ENCODE data around the gene CRHR2. TPM values are rescaled to one million over a fixed set of nuclear protein-coding genes. Genes with fewer than 3 reads are reported as not detected.

CRHR2 gene
- total and polyA plus RNA-seq, 2 of the 13 experiments (the other 11 are each of a cell fraction or from before 2014, with no cell fraction given): not detected

DNA sequence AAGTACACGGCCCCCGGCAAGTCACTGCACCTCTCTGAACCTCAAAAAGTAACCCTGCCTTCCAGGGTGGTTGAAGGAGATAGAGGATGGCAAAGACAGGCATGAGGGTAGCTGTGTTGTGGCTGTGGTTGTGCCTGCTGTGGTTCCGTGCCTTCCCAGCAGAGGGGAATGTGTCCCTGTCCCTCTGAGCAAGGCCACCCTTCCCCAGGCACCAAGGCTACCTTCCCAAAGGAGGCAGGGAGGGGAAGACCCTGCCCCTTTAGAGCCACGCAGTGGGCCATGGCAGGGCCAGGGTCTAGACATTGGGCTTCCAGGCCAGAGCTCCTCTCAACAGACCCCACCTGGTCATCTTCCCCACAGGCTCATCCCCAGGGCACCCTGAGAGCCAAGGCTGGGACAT, 18.8 kb downstream of the CRHR2 start:
- no peaks in the 10 kb centered on the region for H4K20me1 ChIP-seq (ENCODE audit: insufficient read depth, low read length)
- H3K4me1 ChIP-seq (ENCODE audit: insufficient read depth, low read length): no peaks in the 10 kb centered on the region
- BruUV-seq (replicated peaks): no TSS peak
- no peaks in the 10 kb centered on the region for H3K79me2 ChIP-seq (ENCODE audit: insufficient read depth, low read length)
- TF ChIP-seq ZXDC (CRISPR knock-in tag; IDR thresholded peaks at IDR 0.05): no peak
- no peak overlapping the region for H3K4me3 ChIP-seq (replicated peaks in 1 of 3; ENCODE audit: insufficient read depth in 1 of 3, low read depth in 2 of 3, low read length in 3 of 3)
- in situ Hi-C loops (cut with HindIII; ENCODE audit: extremely low pct_ligation_motif_present, low pct_unique_long_range_greater_than_20kb) (no loop called here), intact Hi-C loops (cut with micrococcal nuclease; ENCODE audit: unreplicated experiment) (no loop called here)
- H3K36me3 ChIP-seq (replicated peaks in 1 of 2; ENCODE audit: control insufficient read depth in 1 of 2, insufficient read depth in 2 of 2, low read length in 2 of 2): no peaks in the 10 kb centered on the region
- FAIRE-seq (no peak), DNase-seq (ENCODE audit: low spot score) (no peak), ATAC-seq (peak; percentile 28; the same call in 2 of the 3 replicates)
- H3K9ac ChIP-seq (ENCODE audit: insufficient read depth, low read depth, low read length): no peak overlapping the region
- POLR2A ChIA-PET: no interaction called here
- no peaks in the 10 kb centered on the region for H3K9me3 ChIP-seq (ENCODE audit: low read length)
- no peak overlapping the region for H2AFZ ChIP-seq (ENCODE audit: low read length)
- H3K27ac ChIP-seq (ENCODE audit: extremely low read length, insufficient read depth, low read length): no peak overlapping the region
- 0% methylated on average over 3 of the region's 4 CpGs for WGBS (ENCODE audit: low lambda C conversion rate)
- H3K27me3 ChIP-seq (ENCODE audit: control insufficient read depth in 1 of 2, insufficient read depth in 2 of 2, low read length in 2 of 2): peaks cover 0 to 8% of the 10 kb centered on the region in 2 experiments; a peak in 1 of 5 replicates
- no peak overlapping the region for H3K4me2 ChIP-seq (ENCODE audit: low read depth, low read length)
- CTCF ChIA-PET (ENCODE audit: low intra/inter-chr PET ratio, low total read pairs): no interaction called here

DNA sequence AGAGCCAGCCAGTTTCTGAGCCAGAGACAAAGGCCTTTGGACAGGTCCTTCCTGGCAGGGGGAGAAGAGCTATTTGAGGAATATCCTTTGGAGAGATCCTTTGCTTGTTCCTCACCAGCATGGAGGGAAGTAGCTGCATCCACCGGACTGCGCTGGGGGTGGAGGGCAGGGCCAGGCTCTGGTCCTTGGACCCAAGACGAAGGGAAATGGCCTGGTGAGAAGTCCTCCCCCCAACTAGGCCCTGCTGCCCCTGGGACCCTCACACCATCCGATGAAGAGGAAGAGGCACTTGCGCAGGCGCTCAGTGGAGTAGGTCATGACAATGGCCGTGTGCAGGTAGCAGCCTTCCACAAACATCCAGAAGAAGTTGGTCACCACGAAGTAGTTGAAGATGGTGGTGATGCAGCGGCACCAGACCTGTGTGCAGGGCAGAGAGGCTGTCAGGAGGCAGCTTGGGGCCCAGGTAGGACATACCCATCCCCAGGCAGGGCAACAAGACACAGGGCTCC, 19.8 kb downstream of the CRHR2 start:
- CTCF ChIA-PET (ENCODE audit: low intra/inter-chr PET ratio, low total read pairs): no interaction called here
- Histone ChIP-seq H3K4me1 (ENCODE audit: insufficient read depth, low read length) (no peaks in the 10 kb centered on the region), H3K79me2 (ENCODE audit: insufficient read depth, low read length) (no peaks in the 10 kb centered on the region), H4K20me1 (ENCODE audit: insufficient read depth, low read length) (no peaks in the 10 kb centered on the region), H3K4me2 (ENCODE audit: low read depth, low read length) (no peak overlapping the region), H3K27ac (ENCODE audit: extremely low read length, insufficient read depth, low read length) (no peak overlapping the region), H3K27me3 (ENCODE audit: control insufficient read depth in 1 of 2, insufficient read depth in 2 of 2, low read length in 2 of 2) (peaks cover 0 to 8% of the 10 kb centered on the region in 2 experiments; a peak in 1 of 5 replicates), H2AFZ (ENCODE audit: low read length) (no peak overlapping the region), H3K9me3 (ENCODE audit: low read length) (no peaks in the 10 kb centered on the region), H3K36me3 (replicated peaks in 1 of 2; ENCODE audit: control insufficient read depth in 1 of 2, insufficient read depth in 2 of 2, low read length in 2 of 2) (no peaks in the 10 kb centered on the region), H3K9ac (ENCODE audit: insufficient read depth, low read depth, low read length) (no peak overlapping the region), H3K4me3 (replicated peaks in 1 of 3; ENCODE audit: insufficient read depth in 1 of 3, low read depth in 2 of 3, low read length in 3 of 3) (no peak overlapping the region)
- no TSS peak for BruUV-seq (replicated peaks)
- 55% methylated on average over 6 of the region's 9 CpGs for WGBS (ENCODE audit: low lambda C conversion rate)
- in situ Hi-C loops (cut with HindIII; ENCODE audit: extremely low pct_ligation_motif_present, low pct_unique_long_range_greater_than_20kb) (no loop called here), intact Hi-C loops (cut with micrococcal nuclease; ENCODE audit: unreplicated experiment) (no loop called here)
- ATAC-seq (no peak), FAIRE-seq (no peak), DNase-seq (ENCODE audit: low spot score) (no peak)
- POLR2A ChIA-PET: no interaction called here
- TF ChIP-seq ZNF446 (CRISPR knock-in tag; IDR thresholded peaks at IDR 0.05): no peak
- TF ChIP-seq HNRNPL (IDR thresholded peaks at IDR 0.05; ENCODE audit: low read depth, low read length): no peak
- no peak for TF ChIP-seq ZFP37 (CRISPR knock-in tag; IDR thresholded peaks at IDR 0.05; ENCODE audit: borderline replicate concordance)
- TF ChIP-seq, protein P1, sequence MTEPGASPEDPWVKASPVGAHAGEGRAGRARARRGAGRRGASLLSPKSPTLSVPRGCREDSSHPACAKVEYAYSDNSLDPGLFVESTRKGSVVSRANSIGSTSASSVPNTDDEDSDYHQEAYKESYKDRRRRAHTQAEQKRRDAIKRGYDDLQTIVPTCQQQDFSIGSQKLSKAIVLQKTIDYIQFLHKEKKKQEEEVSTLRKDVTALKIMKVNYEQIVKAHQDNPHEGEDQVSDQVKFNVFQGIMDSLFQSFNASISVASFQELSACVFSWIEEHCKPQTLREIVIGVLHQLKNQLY (CRISPR knock-in tag; IDR thresholded peaks at IDR 0.05): no peak
- TF ChIP-seq FOXK1 (CRISPR knock-in tag; IDR thresholded peaks at IDR 0.05; ENCODE audit: borderline replicate concordance, low read depth): no peak
- TF ChIP-seq ATF1 (CRISPR knock-in tag; IDR thresholded peaks at IDR 0.05): no peak
- no peak for TF ChIP-seq ZNF136 (CRISPR knock-in tag; IDR thresholded peaks at IDR 0.05; ENCODE audit: low read depth)
- no peak for TF ChIP-seq MAZ (IDR thresholded peaks at IDR 0.05; ENCODE audit: borderline replicate concordance, low read depth, low read length)
- no peak for TF ChIP-seq MAZ (CRISPR knock-in tag; IDR thresholded peaks at IDR 0.05; ENCODE audit: low read depth)
- TF ChIP-seq, protein P2, sequence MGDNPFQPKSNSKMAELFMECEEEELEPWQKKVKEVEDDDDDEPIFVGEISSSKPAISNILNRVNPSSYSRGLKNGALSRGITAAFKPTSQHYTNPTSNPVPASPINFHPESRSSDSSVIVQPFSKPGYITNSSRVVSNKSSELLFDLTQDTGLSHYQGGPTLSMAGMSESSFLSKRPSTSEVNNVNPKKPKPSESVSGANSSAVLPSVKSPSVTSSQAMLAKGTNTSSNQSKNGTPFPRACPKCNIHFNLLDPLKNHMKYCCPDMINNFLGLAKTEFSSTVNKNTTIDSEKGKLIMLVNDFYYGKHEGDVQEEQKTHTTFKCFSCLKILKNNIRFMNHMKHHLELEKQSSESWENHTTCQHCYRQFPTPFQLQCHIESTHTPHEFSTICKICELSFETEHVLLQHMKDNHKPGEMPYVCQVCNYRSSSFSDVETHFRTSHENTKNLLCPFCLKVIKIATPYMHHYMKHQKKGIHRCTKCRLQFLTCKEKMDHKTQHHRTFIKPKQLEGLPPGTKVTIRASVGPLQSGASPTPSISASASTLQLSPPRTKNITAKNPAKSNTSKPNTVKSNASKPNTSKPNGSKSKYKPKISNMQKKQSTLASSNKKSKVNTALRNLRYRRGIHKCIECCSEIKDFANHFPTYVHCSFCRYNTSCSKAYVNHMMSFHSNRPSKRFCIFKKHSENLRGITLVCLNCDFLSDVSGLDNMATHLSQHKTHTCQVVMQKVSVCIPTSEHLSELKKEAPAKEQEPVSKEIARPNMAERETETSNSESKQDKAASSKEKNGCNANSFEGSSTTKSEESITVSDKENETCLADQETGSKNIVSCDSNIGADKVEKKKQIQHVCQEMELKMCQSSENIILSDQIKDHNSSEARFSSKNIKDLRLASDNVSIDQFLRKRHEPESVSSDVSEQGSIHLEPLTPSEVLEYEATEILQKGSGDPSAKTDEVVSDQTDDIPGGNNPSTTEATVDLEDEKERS (CRISPR knock-in tag; IDR thresholded peaks at IDR 0.05): no peak
- TF ChIP-seq MAF1 (CRISPR knock-in tag; IDR thresholded peaks at IDR 0.05; ENCODE audit: borderline replicate concordance): no peak
